Vagina (tissue), 2 donors: ENCODE results near the gene TENM4. TPM values are rescaled to one million over a fixed set of nuclear protein-coding genes. Genes with fewer than 3 reads are reported as not detected.

Experiments used
- DNase-seq, 2 donors: peaks; one replicate each; pipeline ENCODE4 v3.0.0-alpha.2; 2017; ENCODE audit errors: extremely low spot score in 2 of 2
- H3K27ac ChIP-seq: fragments of 200-600 bp; sonication (generic); one replicate; pipeline ENCODE4 v1.5.1; 2019
- H3K27me3 ChIP-seq: fragments of 200-600 bp; sonication (generic); one replicate; pipeline ENCODE4 v1.5.1; 2019
- H3K36me3 ChIP-seq, 2 donors: fragments of 200-600 bp; sonication (generic); one replicate each; pipeline ENCODE4 v1.5.1; 2017 to 2019
- H3K4me1 ChIP-seq: fragments of 200-600 bp; sonication (generic); one replicate; pipeline ENCODE4 v1.5.1; 2019
- H3K4me3 ChIP-seq, 2 donors: fragments of 200-600 bp; sonication (generic); 1 replicate in 1 of 2; 2 replicates in 1 of 2; pipeline ENCODE4 v1.5.1; 2016 to 2019
- H3K9me3 ChIP-seq: fragments of 200-600 bp; sonication (generic); one replicate; pipeline ENCODE4 v1.5.1; 2019
- CTCF ChIP-seq, 3 experiments: fragments of 450-650 bp in 2 of 3; fragments of 200-600 bp in 1 of 3; sonication (generic) in 1 of 3; IDR thresholded peaks; one replicate each; pipeline ENCODE4 v1.5.1; 2017 to 2019; ENCODE audit warnings: antibody characterized with exemption in 3 of 3, mild to moderate bottlenecking in 2 of 3, moderate library complexity in 2 of 3
- POLR2A ChIP-seq, 2 donors: fragments of 450-650 bp; IDR thresholded peaks; one replicate each; pipeline ENCODE4 v1.6.1; 2017; ENCODE audit warnings: antibody characterized with exemption in 2 of 2, mild to moderate bottlenecking in 2 of 2, moderate library complexity in 2 of 2
- POLR2AphosphoS5 ChIP-seq, 2 donors: sonication (generic); formaldehyde crosslinking; IDR thresholded peaks; one replicate each; pipeline ENCODE4 v1.9.0; 2017; ENCODE audit warnings: antibody characterized with exemption in 2 of 2, mild to moderate bottlenecking in 2 of 2, low read depth in 1 of 2; ENCODE audit not compliant: insufficient read depth in 1 of 2
- intact Hi-C: fragments of 100-400 bp; cut with DNase I; formaldehyde crosslinking; loops from one replicate; pipeline ENCODE4 v1.15.1; 2023
- total RNA-seq: library from RNA; depleted of rRNA; stranded (reverse); fragments of >200 nt; gene quantifications from one replicate; pipeline ENCODE4 v1.2.3, GENCODE V29; 2016

TENM4 gene
- total RNA-seq, 1 donor from 2014 or later: 12.5 TPM

GRCh38 chr11:79388201-79388600 lies 52.6 kb downstream of the TENM4 start:
- Histone ChIP-seq H3K9me3 (no peaks in the 10 kb centered on the region), H3K36me3 (no peaks in the 10 kb centered on the region), H3K27me3 (no peaks in the 10 kb centered on the region), H3K27ac (no peak overlapping the region), H3K4me1 (no peaks in the 10 kb centered on the region), H3K4me3 (no peak overlapping the region)
- intact Hi-C loops: no loop called here
- no peak for TF ChIP-seq POLR2A (IDR thresholded peaks at IDR 0.05)
- TF ChIP-seq POLR2AphosphoS5 (IDR thresholded peaks at IDR 0.05; ENCODE audit: insufficient read depth in 1 of 2, low read depth in 1 of 2): no peak
- TF ChIP-seq CTCF (IDR thresholded peaks at IDR 0.05): no peak
- DNase-seq: no peak

DNA sequence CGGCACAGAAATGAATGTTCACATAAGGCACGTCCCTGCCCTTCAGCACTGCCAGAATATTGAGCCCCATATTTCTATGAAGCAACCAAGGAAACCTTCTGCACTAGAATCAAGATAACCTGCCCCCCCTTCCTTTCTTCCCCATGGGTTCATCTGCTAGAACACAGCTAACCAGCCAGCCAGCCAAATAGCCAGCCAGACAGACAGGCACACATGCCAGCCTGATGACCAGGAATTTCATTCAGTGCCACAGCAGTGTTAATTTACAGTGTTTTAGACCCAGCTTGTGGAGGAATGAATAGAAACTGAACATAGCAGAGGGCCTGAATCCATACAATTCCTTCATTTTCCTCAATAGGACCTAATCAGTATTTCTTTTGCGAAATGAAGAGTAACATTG lies 57.0 kb downstream of the TENM4 start:
- Histone ChIP-seq H3K27me3 (no peaks in the 10 kb centered on the region), H3K9me3 (no peaks in the 10 kb centered on the region), H3K27ac (no peak overlapping the region), H3K4me1 (no peaks in the 10 kb centered on the region), H3K4me3 (no peak overlapping the region), H3K36me3 (no peaks in the 10 kb centered on the region)
- TF ChIP-seq POLR2AphosphoS5 (IDR thresholded peaks at IDR 0.05; ENCODE audit: insufficient read depth in 1 of 2, low read depth in 1 of 2) (no peak), POLR2A (IDR thresholded peaks at IDR 0.05) (no peak), CTCF (IDR thresholded peaks at IDR 0.05) (no peak)
- DNase-seq: no peak
- intact Hi-C loops: no loop called here

DNA sequence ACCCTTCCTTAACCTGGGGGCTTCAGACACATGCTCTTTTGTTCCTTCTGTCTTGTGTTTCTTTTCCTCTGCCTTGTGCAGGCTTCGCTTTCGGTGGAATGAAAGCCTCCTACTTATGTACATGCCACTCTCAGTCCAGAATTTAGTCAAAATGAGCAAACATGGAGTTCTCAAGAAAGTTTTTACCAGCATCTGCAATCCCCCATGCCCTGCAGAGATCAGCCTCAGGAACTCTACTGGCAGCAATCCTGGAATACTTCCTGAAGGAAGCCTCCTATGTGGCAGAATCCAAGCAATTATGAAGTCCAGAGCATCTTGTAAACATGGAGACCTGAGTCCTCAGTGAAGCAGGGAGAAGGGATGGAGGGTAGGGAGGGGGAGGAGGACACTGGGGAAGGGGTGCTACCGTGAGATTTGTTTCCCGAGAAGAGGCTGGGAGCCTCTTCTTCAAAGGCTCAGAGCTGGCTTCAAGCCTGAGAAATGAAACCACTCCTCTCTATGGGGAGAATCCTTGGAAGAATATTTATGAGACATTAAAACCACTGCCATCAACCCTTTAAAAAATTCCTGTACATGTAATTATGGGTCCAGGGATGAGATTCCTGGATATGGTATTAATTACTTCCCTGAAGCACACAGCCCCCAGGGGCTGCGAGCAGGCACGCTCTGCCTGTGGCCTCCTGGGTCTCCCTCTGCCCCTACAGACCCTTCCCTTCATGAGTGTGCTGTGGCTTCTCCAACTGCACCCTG lies 58.4 kb downstream of the TENM4 start:
- DNase-seq: no peak
- Histone ChIP-seq H3K4me3 (no peak overlapping the region), H3K27me3 (no peaks in the 10 kb centered on the region), H3K9me3 (no peaks in the 10 kb centered on the region), H3K27ac (no peak overlapping the region), H3K4me1 (no peaks in the 10 kb centered on the region), H3K36me3 (no peaks in the 10 kb centered on the region)
- intact Hi-C loops: no loop called here
- TF ChIP-seq CTCF (IDR thresholded peaks at IDR 0.05): no peak
- no peak for TF ChIP-seq POLR2A (IDR thresholded peaks at IDR 0.05)
- no peak for TF ChIP-seq POLR2AphosphoS5 (IDR thresholded peaks at IDR 0.05; ENCODE audit: insufficient read depth in 1 of 2, low read depth in 1 of 2)

GRCh38 chr11:79381036-79381435 lies 59.8 kb downstream of the TENM4 start:
- Histone ChIP-seq H3K4me3 (no peak overlapping the region), H3K4me1 (no peaks in the 10 kb centered on the region), H3K9me3 (no peaks in the 10 kb centered on the region), H3K27ac (no peak overlapping the region), H3K36me3 (no peaks in the 10 kb centered on the region), H3K27me3 (no peaks in the 10 kb centered on the region)
- DNase-seq: no peak
- intact Hi-C loops: no loop called here
- TF ChIP-seq CTCF (IDR thresholded peaks at IDR 0.05): no peak
- no peak for TF ChIP-seq POLR2A (IDR thresholded peaks at IDR 0.05)
- TF ChIP-seq POLR2AphosphoS5 (IDR thresholded peaks at IDR 0.05; ENCODE audit: insufficient read depth in 1 of 2, low read depth in 1 of 2): no peak

GRCh38 chr11:79377406-79377805 lies 63.4 kb downstream of the TENM4 start:
- no peak for DNase-seq
- H3K9me3 ChIP-seq: no peaks in the 10 kb centered on the region
- no peaks in the 10 kb centered on the region for H3K27me3 ChIP-seq
- H3K4me1 ChIP-seq: no peaks in the 10 kb centered on the region
- intact Hi-C loops: no loop called here
- no peak overlapping the region for H3K27ac ChIP-seq
- no peak for TF ChIP-seq CTCF (IDR thresholded peaks at IDR 0.05)
- no peak for TF ChIP-seq POLR2A (IDR thresholded peaks at IDR 0.05)
- no peak for TF ChIP-seq POLR2AphosphoS5 (IDR thresholded peaks at IDR 0.05; ENCODE audit: insufficient read depth in 1 of 2, low read depth in 1 of 2)
- no peak overlapping the region for H3K4me3 ChIP-seq
- H3K36me3 ChIP-seq: no peaks in the 10 kb centered on the region
